Measurements from ENCODE around the gene TBL2.
"Not testable (repeated sequence)": the region's sequence is repeated elsewhere in the genome, so short reads cannot be mapped to it uniquely, and the experiment has no call there.

Gene TBL2

DNA sequence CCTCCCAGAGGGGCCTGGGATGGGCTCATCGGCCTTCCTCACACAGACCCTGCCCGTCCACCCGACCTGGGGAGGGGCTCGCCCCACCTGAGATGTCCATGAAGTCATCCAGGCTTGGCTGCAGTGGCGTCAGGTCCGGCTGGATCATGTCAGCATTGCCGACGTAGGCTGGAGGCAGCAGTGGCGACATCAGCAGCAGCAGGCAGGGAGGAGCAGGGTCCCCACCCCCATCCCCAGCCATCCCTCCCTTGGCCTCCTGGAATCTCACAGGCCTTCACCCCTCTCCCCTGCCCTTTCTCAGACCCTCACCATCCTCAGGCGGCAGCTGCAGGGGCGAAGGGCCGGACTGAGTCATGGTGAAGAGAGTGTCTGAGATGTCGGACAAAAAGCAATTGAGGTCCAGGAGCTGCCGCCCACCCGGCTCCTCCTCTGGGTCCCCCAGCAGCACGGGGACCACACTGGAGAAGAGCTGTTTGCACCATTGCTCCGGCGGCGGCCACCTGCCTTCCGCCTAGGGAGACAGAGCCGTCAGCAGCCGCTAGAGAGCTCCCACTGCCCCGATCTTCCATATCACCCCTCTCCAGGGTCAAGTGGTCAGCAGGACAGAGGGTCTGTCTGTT lies 27.3 kb upstream of the TBL2 start:
- no peak for DNase-seq

DNA sequence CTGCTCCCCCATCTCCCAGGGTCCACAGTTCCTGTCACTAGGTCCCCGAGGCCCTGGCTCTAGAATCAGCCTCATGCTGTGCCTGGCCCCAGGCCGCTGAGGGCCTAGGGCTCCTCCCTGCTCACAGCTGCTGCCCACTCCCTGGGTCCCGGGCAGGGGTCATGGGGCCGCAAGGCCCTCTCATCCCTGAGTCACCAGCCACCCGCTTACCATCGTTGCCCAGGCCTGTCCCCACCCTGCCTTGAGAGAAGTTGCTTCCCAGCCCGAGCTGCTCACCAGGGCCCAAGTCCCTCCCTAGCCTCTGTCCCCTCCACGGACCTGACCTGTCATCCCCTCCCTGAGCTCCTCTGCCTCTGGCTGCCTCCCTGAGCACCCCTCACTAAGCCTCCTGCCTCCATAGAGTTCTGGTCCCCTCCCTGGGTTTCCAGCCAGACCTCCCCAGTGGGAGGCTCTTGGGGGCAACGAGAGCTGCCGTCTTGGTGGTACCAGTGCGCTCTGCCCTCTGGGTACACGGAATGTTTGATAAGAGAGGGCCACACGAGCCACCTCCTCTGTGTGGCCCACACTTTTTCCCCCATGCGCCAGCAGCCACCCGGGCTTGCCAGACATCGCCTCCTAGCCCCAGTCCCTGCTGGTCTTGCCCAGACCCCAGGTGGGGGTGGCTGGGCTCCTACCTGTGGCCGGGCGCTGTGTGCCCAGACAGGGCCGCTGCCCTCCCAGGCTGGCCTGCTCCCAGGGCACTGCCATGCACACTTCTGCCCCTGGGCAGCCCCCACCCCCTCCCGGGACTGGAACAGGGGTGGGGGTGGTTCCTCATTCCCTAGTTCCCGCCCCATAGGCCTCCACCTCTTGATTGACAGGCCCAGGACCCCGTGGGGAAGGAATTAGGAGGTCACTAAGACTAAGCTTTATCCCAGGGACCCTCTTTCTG lies 24.6 kb upstream of the TBL2 start:
- no peak for DNase-seq

DNA sequence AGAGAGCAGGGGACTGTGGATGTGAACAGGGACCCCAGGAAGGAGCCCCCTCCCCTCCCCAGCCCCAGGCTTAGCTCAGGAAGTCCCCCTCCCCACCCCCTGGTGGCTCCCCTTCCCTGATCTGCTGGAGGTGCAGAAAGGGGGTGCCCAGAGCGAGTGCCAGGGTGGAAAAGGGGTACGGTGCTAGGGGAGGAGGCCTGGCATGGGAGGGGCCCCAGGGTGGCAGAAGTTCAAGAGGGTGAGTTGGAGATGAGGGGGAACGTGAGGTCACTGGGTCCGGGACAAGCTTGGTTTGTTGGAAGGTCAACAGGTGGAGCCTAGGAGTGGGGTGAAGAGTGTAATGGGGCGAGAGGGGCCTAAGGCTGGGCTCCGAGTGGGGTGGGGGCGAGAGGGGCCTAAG lies 21.5 kb upstream of the TBL2 start:
- DNase-seq, result no peak

DNA sequence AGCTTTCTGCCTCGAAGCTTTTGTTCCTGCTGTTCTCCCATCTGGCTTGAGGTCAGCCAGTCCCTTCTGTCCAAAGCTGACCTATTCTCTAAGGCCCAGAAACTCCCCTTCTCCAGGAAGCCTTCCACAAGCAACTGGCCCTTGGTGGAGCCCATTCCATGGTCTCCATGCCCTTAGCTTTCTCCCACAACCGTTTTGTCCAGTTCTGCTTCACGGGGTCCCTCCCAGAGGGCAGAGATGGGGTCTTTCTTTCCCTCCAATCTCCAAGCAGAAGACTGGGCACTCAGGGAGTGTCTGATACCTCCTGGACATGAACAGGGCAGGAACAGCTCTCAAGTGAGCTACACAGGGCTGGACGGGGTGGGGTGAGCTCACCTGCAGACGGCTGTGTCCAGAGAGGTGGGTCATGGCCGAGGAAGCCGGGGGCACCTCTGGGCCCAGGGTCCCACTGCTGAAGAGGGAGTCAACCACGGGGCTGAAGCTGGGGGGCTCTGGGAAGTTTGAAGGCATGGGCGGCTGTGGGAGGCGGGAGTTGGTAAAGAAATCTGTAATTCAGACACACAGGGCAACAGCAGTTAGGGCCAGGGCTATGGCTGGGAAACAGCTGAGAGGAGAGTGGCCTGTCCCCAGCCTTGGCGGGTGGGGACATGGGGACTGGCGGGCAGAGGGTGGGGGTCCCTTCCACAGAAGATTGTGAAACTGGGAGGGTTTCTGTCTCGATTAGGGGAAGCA lies 20.9 kb upstream of the TBL2 start:
- DNase-seq, result no peak

DNA sequence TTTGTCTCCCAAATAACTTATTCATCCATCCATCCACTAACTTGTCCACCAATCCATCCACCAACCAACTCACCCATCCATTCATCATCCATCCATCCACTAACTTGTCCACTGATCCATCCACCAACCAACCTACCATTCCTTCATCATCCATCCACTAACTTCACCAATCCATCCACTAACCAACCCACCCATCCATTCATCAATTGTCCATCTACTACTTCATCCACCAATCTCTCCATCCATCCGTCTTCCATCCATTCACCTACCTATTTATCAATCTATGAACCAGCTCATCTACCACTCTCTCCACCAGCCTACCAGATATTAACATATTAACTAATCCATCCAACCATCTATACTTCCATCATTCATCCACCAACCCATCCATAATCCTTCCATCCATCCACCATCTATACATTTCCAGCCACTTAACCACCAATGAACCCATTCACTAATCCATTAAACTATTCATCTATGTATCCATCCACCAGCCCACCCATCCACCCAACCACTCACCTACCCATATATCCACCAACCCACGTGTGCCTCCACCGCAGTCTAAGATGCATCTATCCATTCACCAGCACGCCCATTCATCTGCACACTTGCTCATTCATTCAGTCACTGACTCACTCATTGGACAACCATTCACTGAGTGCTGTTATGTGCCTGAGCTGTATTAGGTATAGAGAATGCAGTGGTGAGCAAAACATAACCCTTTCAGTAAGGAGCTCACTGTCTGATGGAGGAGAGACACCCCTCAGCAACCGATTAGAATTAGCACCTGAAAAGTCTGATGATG lies 19.8 kb upstream of the TBL2 start:
- DNase-seq, result no peak

DNA sequence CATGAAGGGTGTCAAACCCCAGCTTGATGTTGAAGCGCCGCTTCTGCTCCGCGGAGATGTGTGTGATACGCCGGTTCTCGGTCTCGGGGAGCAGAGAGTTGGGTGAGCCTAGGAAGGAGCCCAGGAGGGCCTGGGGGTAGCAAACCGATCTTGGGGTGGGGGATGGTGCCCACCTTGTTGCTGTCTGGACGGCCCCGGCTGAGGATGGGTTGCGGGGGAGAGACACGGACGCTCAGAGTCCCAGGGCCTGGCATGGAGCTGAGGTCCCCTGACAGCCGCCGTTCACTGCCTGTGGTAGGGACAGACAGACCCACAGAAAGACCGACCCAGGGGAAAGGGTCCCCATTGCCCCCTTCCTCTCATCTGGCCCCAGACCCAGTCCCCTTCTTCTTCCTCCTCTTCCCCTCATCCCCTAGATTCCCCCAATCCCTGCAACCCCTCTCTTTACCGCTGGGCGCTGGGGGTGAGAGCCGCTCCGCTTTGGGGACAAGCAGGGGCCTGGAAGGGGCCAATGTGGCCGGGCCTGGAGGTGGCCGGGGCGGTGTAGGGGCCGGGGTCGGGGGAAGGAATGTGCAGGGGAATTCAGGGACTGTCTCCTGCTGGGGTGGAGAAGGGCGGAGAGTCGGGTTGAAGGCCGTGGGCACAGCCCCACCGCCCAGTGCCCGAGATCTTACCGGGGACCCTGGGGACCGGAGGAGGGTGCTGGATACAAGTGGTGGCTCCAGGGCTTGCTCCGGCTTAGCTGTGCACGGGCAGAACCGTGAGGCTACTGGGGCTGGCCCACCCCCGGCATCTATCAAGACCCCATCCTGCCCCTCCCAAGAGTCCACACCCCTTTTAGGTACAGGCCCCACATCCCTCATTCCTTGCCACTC lies 18.0 kb upstream of the TBL2 start:
- no peak for DNase-seq

DNA sequence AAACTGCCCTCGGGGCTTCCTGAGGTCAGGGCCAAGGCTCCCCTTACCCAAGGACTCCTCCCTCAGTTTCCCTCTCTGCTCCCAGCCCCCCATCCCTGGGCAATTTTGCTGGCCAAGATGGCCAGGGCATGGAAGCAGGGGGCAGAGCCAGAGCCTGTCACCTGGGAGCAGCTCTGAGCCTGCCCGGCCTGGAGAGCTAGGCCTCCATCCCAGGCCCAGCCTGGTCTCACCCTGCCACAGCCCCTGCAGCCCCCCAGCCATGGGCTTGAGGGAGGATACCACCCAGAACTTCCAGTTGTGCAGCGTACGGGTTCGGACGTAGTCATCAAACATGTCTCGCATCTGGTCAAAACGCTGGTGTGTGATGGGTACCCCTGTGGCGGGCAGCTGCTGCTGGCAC lies 17.0 kb upstream of the TBL2 start:
- DNase-seq, result no peak

DNA sequence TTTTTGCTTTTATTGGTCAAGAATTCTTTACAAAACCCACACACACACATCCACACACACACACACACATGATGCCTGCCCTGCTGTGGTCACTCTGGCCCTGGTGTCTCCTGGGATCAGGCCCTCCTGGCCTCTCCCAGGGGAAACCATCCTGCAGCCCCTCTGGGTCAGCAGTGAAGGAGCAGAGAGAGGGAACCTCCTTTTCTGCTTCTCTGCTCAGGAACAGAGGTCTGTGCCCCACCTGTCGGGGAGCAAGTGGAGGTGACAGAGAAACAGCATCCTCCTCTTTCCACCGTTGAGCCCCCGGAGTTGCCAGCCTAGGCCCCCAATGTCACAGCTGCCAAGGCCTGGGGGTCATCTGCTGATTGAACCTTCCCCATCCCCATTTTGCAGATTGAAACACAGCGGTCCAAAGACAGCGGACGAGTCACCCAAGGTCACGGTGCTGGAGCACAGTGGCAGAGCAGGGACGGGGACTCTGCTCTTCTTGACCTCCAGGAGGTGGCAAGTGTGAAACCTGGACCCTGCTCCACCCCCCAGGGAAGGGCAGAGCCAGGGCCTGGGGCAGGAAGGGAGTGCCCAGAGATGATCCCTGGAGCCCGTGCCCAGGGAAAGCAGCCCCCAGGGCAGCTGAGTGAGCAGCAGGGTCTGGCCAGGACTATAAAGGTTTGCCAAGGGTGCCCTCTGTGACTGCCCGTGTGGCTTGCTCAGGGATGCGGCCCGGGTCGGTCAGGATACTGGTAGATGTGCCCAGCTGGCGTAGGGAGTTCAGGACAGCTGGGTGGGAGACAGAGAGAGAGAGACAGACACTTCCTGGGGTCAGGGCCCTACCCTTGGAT lies 15.0 kb upstream of the TBL2 start:
- no peak for DNase-seq

DNA sequence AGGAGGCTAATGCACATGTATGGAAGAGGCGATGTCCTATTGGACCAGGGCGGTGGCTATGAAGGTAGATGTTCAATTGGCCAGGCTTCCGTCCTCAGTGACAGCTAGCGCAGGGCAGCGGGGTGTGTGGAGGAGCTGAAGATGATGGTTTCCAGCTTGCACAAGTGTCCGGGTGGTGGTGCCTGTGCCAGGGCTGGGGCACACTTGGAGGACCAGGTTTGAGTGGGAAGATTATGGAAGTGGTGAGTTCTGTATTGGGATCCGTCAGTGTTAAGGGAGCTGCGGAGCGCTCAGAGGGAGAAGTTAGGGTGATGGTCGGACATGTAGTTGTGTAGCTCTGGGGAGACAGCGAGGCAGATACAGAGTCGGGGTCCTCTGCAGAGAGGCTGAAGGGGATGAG lies 8.5 kb upstream of the TBL2 start:
- DNase-seq, result no peak

DNA sequence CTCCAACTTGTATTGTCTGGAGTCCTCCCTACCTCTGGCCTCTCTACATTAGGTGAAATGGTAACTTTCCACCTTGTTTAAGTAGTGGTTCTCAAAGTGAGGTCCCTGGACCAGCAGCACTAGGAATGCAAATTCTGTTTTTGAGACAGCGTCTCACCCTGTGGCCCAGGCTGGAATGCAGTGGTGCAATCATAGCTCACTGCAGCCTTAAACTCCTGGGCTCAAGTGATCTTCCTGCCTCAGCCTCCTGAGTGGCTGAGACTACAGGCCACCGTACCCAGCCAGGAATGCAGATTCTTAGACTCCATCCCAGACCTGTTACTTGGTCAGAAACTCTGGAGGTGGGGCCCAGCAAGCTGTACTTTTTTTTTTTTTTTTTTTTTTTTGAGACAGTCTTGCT lies 6.8 kb upstream of the TBL2 start:
- no peak for DNase-seq

DNA sequence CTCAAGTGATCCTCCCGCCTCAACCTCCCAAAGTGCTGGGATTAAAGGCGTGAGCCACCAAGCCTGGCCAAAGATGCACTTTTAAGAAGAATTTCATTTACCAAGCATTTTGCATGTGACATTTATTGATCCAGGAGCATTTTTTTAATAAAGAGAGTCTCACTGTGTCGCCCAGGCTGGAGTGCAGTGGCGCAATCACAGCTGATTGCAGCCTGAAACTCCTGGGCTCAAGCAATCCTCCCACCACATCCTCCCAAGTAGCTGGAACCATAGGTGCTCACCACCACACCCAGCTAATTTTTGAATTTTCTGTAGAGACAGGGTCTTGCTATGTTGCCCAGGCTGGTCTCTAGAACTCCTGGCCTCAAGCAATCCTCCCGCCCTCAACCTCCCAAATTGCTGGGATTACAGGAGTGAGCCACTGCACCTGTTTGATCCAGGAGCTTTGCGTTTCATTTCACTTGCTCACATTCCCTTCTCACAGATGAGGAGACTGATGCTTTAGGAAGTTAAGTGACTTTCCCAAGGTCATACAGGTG lies 4.4 kb upstream of the TBL2 start:
- no peak for DNase-seq

DNA sequence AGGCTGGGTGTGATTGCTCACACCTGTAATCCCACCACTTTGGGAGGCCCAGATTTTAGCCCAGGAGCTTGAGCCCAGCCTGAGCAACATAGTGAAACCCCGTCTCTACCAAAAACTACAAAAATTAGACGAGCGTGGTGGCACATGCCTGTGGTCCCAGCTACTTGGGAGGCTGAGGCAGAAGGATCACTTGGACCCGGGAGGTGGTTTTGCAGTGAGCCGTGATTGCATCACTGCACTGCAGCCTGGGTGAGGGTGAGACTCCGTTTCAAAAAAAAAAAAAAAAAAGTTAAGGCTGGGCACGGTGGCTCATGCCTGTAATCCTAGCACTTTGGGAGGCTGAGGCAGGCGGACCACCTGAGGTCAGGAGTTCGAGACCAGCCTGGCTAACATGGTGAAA lies 2.6 kb upstream of the TBL2 start:
- DNase-seq, result not testable (repeated sequence)

DNA sequence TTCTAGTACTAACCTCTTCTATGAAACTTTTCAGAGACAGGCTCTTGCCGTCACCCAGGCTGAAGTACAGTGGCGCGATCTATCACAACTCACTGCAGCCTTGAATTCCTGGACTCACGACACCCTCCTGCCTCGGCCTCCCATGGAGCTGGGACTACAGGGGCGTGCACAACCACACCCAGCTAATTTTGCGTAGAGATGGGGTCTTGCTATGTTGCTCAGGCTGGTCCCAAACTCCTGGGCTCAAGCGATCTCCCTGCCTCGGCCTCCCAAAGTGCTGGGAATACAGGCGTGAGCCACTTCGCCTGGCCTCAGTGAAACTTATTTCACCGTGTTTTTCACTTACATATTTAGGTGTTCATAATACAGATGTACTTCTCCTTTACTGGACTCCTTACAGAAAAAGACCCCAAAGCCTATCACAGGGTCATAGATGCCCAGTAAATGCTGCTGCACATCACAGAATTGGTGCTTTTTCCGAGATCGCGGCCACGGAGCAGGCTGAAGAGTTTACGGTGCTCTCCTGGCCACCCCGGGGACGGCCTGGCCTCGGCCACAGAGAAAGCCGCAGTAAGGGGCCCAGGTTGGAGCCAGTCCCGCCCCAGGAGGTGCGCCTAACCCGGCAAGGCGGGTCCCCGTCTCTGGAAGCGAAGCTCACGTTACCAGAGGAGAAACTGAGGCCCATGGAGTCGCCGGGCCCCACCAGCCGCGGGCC lies 595 bp downstream of the TBL2 start:
- DNase-seq, result no peak

DNA sequence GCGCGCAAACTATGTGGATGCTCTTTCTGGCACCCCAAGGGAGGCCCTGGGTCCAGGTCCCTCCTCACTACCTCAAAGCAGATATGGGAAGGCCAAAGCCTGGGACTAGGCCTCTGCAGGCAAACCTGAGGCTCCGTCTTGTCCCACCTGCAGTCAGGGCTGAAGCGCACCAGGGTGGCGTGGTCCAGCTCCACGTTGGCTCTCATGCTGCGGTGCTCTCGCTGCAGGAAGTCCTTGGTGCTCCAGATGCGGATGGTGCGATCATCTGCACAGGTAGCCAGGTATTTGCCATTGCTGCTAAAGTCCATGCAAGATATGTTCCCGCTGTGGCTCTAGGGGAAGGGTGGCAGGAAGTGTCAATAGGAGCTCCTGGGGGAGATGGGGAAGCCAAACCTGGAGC lies 4.6 kb downstream of the TBL2 start:
- DNase-seq, result no peak

DNA sequence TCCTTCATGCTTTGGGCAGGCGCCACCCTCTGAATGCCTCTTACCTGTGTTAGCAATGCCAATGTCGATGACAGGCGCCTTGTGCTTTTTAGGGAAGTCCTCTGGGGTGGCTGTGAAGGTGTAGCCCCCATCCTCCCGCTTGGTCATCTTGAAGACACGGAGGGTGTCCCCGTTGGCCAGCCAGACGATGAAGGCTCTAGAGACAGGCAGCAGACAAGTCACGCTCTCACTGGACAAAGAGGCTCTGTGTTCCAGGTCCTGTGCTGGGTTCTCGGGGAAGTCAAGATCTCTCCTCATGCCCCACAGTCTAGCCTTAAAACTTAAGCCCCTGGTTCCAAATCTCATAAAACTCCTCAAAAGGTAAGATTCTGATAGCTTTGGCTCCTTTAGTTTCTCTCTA lies 5.1 kb downstream of the TBL2 start:
- DNase-seq, result no peak

DNA sequence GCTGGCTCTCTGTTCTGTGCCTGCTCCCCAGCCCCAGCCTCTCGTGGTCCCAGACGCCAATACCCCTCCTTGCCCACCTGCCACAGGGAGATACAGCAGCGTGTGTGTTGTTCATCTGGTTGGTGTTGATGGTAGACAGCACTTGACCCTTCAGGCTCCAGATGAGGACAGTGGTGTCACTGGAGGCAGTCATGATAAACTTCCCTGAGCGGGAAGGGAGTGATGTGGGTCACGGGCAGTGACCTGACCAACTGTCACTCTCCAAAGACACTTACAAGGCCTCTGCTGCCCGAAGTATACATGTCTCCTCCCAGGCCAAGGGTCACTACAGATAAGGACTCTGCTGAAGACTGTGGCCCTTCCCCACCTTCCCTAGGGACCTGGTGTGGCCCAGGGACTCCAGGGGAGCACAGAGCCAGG lies 5.6 kb downstream of the TBL2 start:
- no peak for DNase-seq

DNA sequence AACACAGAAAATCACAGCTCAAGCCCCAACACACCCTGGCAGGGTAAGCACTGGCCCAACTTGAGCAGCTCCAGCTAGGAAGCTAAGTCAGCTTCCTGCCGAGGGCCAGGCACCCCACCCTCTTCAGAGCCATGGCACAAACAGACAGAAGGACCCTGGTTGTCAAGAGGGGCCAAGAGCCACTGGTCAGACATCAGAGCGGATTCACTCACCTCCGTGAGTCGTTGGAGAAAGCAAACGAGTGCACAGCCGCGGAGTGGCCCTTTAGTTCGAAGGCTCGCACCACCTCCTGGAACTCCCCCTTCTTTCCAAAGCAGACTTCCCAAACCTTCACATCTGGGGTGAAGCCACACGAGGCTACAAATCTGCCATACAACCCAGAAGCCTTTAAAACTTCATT lies 7.4 kb downstream of the TBL2 start:
- DNase-seq, result no peak

DNA sequence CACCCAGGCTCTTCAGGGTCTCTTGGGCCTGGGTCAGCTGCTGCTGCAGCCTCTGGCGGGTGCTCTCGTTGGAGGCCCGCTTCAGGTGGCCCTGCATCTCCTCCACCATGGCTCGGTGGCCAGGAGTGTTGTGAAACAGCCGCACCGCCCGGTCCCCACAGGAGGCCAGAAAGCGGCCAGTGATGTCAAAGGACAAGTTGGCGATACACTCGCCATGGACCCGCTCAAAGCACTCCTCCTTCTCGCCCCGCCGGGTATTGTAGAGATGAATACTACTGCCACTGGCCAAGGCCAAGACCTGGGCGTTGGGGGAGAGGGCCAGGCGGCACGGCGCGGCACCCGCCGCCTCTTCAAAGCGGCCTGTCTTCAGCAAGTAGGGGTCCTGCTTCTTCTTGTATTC lies 7.9 kb downstream of the TBL2 start:
- no peak for DNase-seq

DNA sequence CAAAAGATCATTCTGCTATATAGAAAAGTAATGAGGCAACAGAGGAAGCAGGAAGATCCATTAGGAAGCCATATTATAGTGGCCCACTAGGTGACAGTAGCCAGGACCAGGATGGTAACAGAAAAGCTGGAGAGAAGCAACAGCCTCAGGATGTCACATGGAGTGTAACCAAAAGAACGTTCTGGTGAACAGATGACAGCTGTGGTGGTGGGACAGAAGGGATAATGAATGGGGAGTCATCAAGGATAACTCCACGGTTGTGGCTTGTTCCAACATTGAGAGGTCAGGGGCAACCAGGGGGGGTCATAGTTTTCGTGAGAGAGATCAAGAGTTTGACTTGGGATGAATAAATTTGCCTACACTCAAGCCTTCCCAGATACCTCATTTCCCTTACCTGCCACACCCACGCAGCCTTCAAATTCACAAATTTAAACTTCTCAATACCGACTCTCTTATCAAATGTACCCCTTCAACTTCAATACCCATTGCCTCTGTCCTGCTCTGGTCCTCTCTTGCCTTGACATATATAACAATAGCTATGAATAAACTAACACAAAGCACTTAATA lies 9.3 kb downstream of the TBL2 start:
- no peak for DNase-seq
